ENCODE results near the gene ODAD3. TPM values are rescaled to one million over a fixed set of nuclear protein-coding genes. Genes with fewer than 3 reads are reported as not detected.

Gene ODAD3
- total RNA-seq, 2 donors from 2014 or later = 0.56 to 0.68 TPM

Other genes with a start within 250 kb of the ODAD3 start
- gene KANK2, start 237.6 kb downstream of the ODAD3 start, total RNA-seq = 100 to 1,000 TPM; 238 to 255 TPM
- 10 to 100 TPM in 1 of 2 donors, 1 to 10 TPM in 1; 4.0 to 20.3 TPM for gene ANGPTL8, start 195.5 kb downstream of the ODAD3 start, total RNA-seq
- gene DOCK6, start 172.6 kb downstream of the ODAD3 start, total RNA-seq = 10 to 100 TPM; 37.5 to 61.1 TPM
- gene TSPAN16, start 139.0 kb downstream of the ODAD3 start, total RNA-seq = not detected
- gene RAB3D, start 95.5 kb downstream of the ODAD3 start, total RNA-seq = 10 to 100 TPM; 12.2 to 14.2 TPM
- 10 to 100 TPM; 89.9 to 96.6 TPM for gene TMEM205, start 88.9 kb downstream of the ODAD3 start, total RNA-seq
- gene CCDC159, start 88.6 kb downstream of the ODAD3 start, total RNA-seq = 10 to 100 TPM; 16.4 to 20.0 TPM
- 10 to 100 TPM; 23.5 to 28.3 TPM for gene PLPPR2, start 79.7 kb downstream of the ODAD3 start, total RNA-seq
- gene SWSAP1, start 60.5 kb downstream of the ODAD3 start, total RNA-seq = 1 to 10 TPM; 1.3 to 1.5 TPM
- gene EPOR, start 50.8 kb downstream of the ODAD3 start, total RNA-seq = 1 to 10 TPM; 7.5 to 7.7 TPM
- 10 to 100 TPM; 11.3 to 15.1 TPM for gene RGL3, start 15.8 kb downstream of the ODAD3 start, total RNA-seq
- gene PRKCSH, start 514 bp upstream of the ODAD3 start, total RNA-seq = 100 to 1,000 TPM; 132 to 139 TPM
- gene ELAVL3, start 45.9 kb upstream of the ODAD3 start, total RNA-seq = under 1 TPM; 0.24 to 0.50 TPM
- gene ZNF653, start 70.7 kb upstream of the ODAD3 start, total RNA-seq = 1 to 10 TPM; 3.7 to 4.9 TPM
- gene ECSIT, start 94.0 kb upstream of the ODAD3 start, total RNA-seq = 100 to 1,000 TPM in 1 of 2 donors, 10 to 100 TPM in 1; 99.4 to 105 TPM
- 100 to 1,000 TPM; 159 to 208 TPM for gene CNN1, start 103.7 kb upstream of the ODAD3 start, total RNA-seq
- 10 to 100 TPM; 36.8 to 37.2 TPM for gene ELOF1, start 124.1 kb upstream of the ODAD3 start, total RNA-seq
- 1 to 10 TPM; 4.5 to 5.4 TPM for gene ACP5, start 142.5 kb upstream of the ODAD3 start, total RNA-seq
- 1 to 10 TPM; 5.1 to 5.4 TPM for gene ZNF627, start 162.4 kb upstream of the ODAD3 start, total RNA-seq

Data from left cardiac atrium (tissue), 2 donors.